Measurements from ENCODE around the gene MIA.
"Not testable (repeated sequence)": the region's sequence is repeated elsewhere in the genome, so short reads cannot be mapped to it uniquely, and the experiment has no call there.

Gene MIA

GRCh38 chr19:40774916-40775631, at the start of gene MIA:
Gene MIA, plus strand, starts transcription at chr19:40775521. Its CDS starts 22 bp downstream, at chr19:40775543.
- H3K4me3 ChIP-seq (ENCODE audit: low read depth, low read length): no peak within 1 kb of the TSS
- no peak for DNase-seq (ENCODE audit: low read depth)
- TF ChIP-seq CTCF (IDR thresholded peaks at IDR 0.05; ENCODE audit: insufficient read depth, low read depth, low read length, missing control alignments): no peak

- no peak overlapping the region for H3K4me3 ChIP-seq (ENCODE audit: low read depth, low read length)
- no peak for TF ChIP-seq CTCF (IDR thresholded peaks at IDR 0.05; ENCODE audit: insufficient read depth, low read depth, low read length, missing control alignments)
- DNase-seq (ENCODE audit: low read depth): no peak
Observed at GRCh38 chr19:40726279-40726678, 49.0 kb upstream of the MIA start.

- H3K4me3 ChIP-seq (ENCODE audit: low read depth, low read length); DNase-seq (ENCODE audit: low read depth): not testable (repeated sequence)
Observed at GRCh38 chr19:40730065-40730464, 45.3 kb upstream of the MIA start.

GRCh38 chr19:40732304-40732703, 43.0 kb upstream of the MIA start:
- not testable (repeated sequence) for DNase-seq (ENCODE audit: low read depth); H3K4me3 ChIP-seq (ENCODE audit: low read depth, low read length)

GRCh38 chr19:40733149-40733548, 42.2 kb upstream of the MIA start:
- H3K4me3 ChIP-seq (ENCODE audit: low read depth, low read length): no peak overlapping the region
- no peak for DNase-seq (ENCODE audit: low read depth)
- no peak for TF ChIP-seq CTCF (IDR thresholded peaks at IDR 0.05; ENCODE audit: insufficient read depth, low read depth, low read length, missing control alignments)

- no peak overlapping the region for H3K4me3 ChIP-seq (ENCODE audit: low read depth, low read length)
- no peak for TF ChIP-seq CTCF (IDR thresholded peaks at IDR 0.05; ENCODE audit: insufficient read depth, low read depth, low read length, missing control alignments)
- no peak for DNase-seq (ENCODE audit: low read depth)
Observed at GRCh38 chr19:40735013-40735771, 40.1 kb upstream of the MIA start.

GRCh38 chr19:40736661-40737060, 38.7 kb upstream of the MIA start:
- no peak for TF ChIP-seq CTCF (IDR thresholded peaks at IDR 0.05; ENCODE audit: insufficient read depth, low read depth, low read length, missing control alignments)
- H3K4me3 ChIP-seq (ENCODE audit: low read depth, low read length): no peak overlapping the region
- DNase-seq (ENCODE audit: low read depth): no peak

Data from GM12865 (cell line).